ENCODE data around the gene VARS2. TPM values are rescaled to one million over a fixed set of nuclear protein-coding genes. Genes with fewer than 3 reads are reported as not detected.

VARS2 gene
- total RNA-seq, 1 experiment from 2014 or later, result 39.8 TPM

DNA sequence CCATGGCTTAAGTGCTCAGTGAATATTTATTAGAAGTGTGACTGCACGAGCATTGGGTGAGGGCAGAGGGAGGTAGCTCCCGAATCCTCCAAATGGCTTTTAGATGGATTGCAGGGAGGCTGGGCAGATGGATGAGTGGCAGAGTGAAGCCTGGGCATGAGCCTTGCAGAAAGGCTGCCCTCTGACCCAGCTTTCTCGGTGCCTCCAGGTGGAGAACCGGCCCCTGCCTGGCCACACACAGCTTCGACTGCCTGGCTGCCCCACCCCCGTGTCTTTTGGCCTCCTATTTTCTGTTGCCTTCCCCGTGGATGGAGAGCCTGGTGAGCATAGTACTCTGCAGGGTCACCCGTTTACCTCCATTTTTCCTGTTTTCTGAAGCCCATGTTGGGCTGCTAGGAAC lies 3.4 kb downstream of the VARS2 start:
- ATAC-seq, result no peak
- H3K9me3 ChIP-seq (ENCODE audit: control insufficient read depth in 1 of 2, insufficient read depth in 1 of 2, low read depth in 1 of 2, low read length in 2 of 2), result no peaks in the 10 kb centered on the region
- H3K4me2 ChIP-seq (ENCODE audit: low read length), result no peak overlapping the region
- no peak overlapping the region for H2AFZ ChIP-seq (ENCODE audit: low read depth, low read length, poor library complexity, severe bottlenecking)
- BruUV-seq (replicated peaks), result no TSS peak
- TF ChIP-seq SIN3A (IDR thresholded peaks at IDR 0.05; ENCODE audit: low read depth), result no peak
- no peak for TF ChIP-seq TCF7L2 (IDR thresholded peaks at IDR 0.05; ENCODE audit: borderline replicate concordance, extremely low read depth, insufficient read depth, insufficient read length)
- TF ChIP-seq SP1 (IDR thresholded peaks at IDR 0.05; ENCODE audit: low read depth), result no peak
- no peak for TF ChIP-seq POLR2A (IDR thresholded peaks at IDR 0.05; ENCODE audit: borderline replicate concordance, extremely low read depth, insufficient read depth, insufficient read length)
- no peak for TF ChIP-seq FOSL1 (IDR thresholded peaks at IDR 0.05; ENCODE audit: low read depth)
- TF ChIP-seq, protein P1, sequence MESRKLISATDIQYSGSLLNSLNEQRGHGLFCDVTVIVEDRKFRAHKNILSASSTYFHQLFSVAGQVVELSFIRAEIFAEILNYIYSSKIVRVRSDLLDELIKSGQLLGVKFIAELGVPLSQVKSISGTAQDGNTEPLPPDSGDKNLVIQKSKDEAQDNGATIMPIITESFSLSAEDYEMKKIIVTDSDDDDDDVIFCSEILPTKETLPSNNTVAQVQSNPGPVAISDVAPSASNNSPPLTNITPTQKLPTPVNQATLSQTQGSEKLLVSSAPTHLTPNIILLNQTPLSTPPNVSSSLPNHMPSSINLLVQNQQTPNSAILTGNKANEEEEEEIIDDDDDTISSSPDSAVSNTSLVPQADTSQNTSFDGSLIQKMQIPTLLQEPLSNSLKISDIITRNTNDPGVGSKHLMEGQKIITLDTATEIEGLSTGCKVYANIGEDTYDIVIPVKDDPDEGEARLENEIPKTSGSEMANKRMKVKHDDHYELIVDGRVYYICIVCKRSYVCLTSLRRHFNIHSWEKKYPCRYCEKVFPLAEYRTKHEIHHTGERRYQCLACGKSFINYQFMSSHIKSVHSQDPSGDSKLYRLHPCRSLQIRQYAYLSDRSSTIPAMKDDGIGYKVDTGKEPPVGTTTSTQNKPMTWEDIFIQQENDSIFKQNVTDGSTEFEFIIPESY (IDR thresholded peaks at IDR 0.05; ENCODE audit: extremely low read depth, insufficient replicate concordance, low read length), result no peak
- no peak for TF ChIP-seq SRF (IDR thresholded peaks at IDR 0.05; ENCODE audit: low read depth)
- DNase-seq (ENCODE audit: low read depth, low spot score), result no peak
- ChIA-PET CTCF (interaction anchor here (1.1 to 5.0 kb wide), 3 partner anchors 152 to 170 kb away, joined by 4 to 66 read pairs (median 44); no protein-coding TSS in a partner anchor), POLR2A (interaction anchor here (0.6 kb wide), 1 partner anchor 169 kb away, joined by 4 read pairs; no protein-coding TSS in a partner anchor), RAD21 (ENCODE audit: low non-redundant PET in 1 of 2, low total read pairs in 2 of 2, uncharacterized antibody in 2 of 2, unreplicated experiment in 2 of 2) (no interaction called here)
- no peaks in the 10 kb centered on the region for H3K27me3 ChIP-seq (ENCODE audit: insufficient read depth, low read length)
- H3K9me2 ChIP-seq (ENCODE audit: insufficient read depth), result no peaks in the 10 kb centered on the region
- no peak overlapping the region for H3K27ac ChIP-seq (ENCODE audit: low read depth, low read length)
- H3K9ac ChIP-seq (ENCODE audit: low read length), result no peak overlapping the region
- no peaks in the 10 kb centered on the region; the same call in 1 of the 2 replicates for H3K79me2 ChIP-seq (ENCODE audit: insufficient read depth, low read length)
- H3K36me3 ChIP-seq (ENCODE audit: control insufficient read depth in 1 of 2, insufficient read depth in 2 of 2, low read length in 2 of 2), result peaks cover 12 to 22% of the 10 kb centered on the region in 2 experiments; a peak in 3 of 4 replicates
- intact Hi-C loops (cut with micrococcal nuclease), result no loop called here
- peaks cover 9 to 36% of the 10 kb centered on the region in 2 experiments; a peak in 3 of 4 replicates for H3K4me1 ChIP-seq (ENCODE audit: control insufficient read depth in 1 of 2, insufficient read depth in 2 of 2, low read length in 2 of 2)
- no peak overlapping the region for H3K4me3 ChIP-seq (replicated peaks in 1 of 2; ENCODE audit: low read depth in 1 of 2, low read length in 2 of 2)
- no peaks in the 10 kb centered on the region for H4K20me1 ChIP-seq (ENCODE audit: insufficient read depth)

DNA sequence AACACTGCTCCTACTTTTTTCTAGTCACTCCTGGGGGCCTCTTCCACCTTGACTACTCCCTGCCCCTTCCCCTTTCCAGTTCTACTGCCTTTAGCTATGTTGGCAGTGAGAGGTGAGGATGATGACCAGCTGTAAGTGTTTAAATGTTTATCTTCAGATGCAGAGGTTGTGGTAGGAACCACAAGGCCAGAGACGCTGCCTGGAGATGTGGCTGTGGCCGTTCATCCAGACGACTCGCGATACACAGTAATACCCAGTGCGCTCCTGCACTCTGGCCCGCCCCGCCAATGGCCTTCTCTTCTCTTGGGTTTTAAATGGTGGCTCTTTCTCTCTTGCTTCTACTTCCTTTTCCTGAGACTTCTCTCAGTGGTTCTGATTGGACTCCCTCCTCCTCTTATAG lies 4.6 kb downstream of the VARS2 start:
- H3K9me3 ChIP-seq (ENCODE audit: control insufficient read depth in 1 of 2, insufficient read depth in 1 of 2, low read depth in 1 of 2, low read length in 2 of 2), result no peaks in the 10 kb centered on the region
- ChIA-PET POLR2A (interaction anchor here (1.4 kb wide), 1 partner anchor 11 kb away, joined by 3 read pairs; the partner anchor contains the start of gene GTF2H4), RAD21 (ENCODE audit: low non-redundant PET in 1 of 2, low total read pairs in 2 of 2, uncharacterized antibody in 2 of 2, unreplicated experiment in 2 of 2) (no interaction called here), CTCF (interaction anchor here (1.0 to 4.4 kb wide), 3 partner anchors 11 to 169 kb away, joined by 3 to 44 read pairs (median 4); partner anchors contain the start of gene GTF2H4)
- no peaks in the 10 kb centered on the region for H3K27me3 ChIP-seq (ENCODE audit: insufficient read depth, low read length)
- ATAC-seq (no peak), DNase-seq (ENCODE audit: low read depth, low spot score) (no peak)
- no peak overlapping the region for H3K27ac ChIP-seq (ENCODE audit: low read depth, low read length)
- peaks cover 12 to 17% of the 10 kb centered on the region in 2 experiments; a peak in 3 of 4 replicates for H3K36me3 ChIP-seq (ENCODE audit: control insufficient read depth in 1 of 2, insufficient read depth in 2 of 2, low read length in 2 of 2)
- intact Hi-C loops (cut with micrococcal nuclease), result no loop called here
- H3K4me1 ChIP-seq (ENCODE audit: control insufficient read depth in 1 of 2, insufficient read depth in 2 of 2, low read length in 2 of 2), result peaks cover 6 to 33% of the 10 kb centered on the region in 2 experiments; a peak in 3 of 4 replicates
- H3K9me2 ChIP-seq (ENCODE audit: insufficient read depth), result no peaks in the 10 kb centered on the region
- no peak overlapping the region for H2AFZ ChIP-seq (ENCODE audit: low read depth, low read length, poor library complexity, severe bottlenecking)
- BruUV-seq (replicated peaks), result no TSS peak
- H3K79me2 ChIP-seq (ENCODE audit: insufficient read depth, low read length), result no peaks in the 10 kb centered on the region; the same call in 1 of the 2 replicates
- no peak overlapping the region for H3K4me2 ChIP-seq (ENCODE audit: low read length)
- no peaks in the 10 kb centered on the region for H4K20me1 ChIP-seq (ENCODE audit: insufficient read depth)
- H3K4me3 ChIP-seq (replicated peaks in 1 of 2; ENCODE audit: low read depth in 1 of 2, low read length in 2 of 2), result no peak overlapping the region
- H3K9ac ChIP-seq (ENCODE audit: low read length), result no peak overlapping the region
- no peak for TF ChIP-seq EZH2phosphoT487 (IDR thresholded peaks at IDR 0.05; ENCODE audit: borderline replicate concordance)
- TF ChIP-seq SIN3A (IDR thresholded peaks at IDR 0.05; ENCODE audit: low read depth), result no peak
- TF ChIP-seq, protein P2, sequence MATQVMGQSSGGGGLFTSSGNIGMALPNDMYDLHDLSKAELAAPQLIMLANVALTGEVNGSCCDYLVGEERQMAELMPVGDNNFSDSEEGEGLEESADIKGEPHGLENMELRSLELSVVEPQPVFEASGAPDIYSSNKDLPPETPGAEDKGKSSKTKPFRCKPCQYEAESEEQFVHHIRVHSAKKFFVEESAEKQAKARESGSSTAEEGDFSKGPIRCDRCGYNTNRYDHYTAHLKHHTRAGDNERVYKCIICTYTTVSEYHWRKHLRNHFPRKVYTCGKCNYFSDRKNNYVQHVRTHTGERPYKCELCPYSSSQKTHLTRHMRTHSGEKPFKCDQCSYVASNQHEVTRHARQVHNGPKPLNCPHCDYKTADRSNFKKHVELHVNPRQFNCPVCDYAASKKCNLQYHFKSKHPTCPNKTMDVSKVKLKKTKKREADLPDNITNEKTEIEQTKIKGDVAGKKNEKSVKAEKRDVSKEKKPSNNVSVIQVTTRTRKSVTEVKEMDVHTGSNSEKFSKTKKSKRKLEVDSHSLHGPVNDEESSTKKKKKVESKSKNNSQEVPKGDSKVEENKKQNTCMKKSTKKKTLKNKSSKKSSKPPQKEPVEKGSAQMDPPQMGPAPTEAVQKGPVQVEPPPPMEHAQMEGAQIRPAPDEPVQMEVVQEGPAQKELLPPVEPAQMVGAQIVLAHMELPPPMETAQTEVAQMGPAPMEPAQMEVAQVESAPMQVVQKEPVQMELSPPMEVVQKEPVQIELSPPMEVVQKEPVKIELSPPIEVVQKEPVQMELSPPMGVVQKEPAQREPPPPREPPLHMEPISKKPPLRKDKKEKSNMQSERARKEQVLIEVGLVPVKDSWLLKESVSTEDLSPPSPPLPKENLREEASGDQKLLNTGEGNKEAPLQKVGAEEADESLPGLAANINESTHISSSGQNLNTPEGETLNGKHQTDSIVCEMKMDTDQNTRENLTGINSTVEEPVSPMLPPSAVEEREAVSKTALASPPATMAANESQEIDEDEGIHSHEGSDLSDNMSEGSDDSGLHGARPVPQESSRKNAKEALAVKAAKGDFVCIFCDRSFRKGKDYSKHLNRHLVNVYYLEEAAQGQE (IDR thresholded peaks at IDR 0.05; ENCODE audit: low read depth), result no peak
- no peak for TF ChIP-seq RAD21 (IDR thresholded peaks at IDR 0.05; ENCODE audit: low read depth)
- TF ChIP-seq YY1 (IDR thresholded peaks at IDR 0.05; ENCODE audit: extremely low read depth, insufficient replicate concordance, low read depth, low read length), result no peak
- no peak for TF ChIP-seq ZNF274 (IDR thresholded peaks at IDR 0.05; ENCODE audit: low read depth, low read length)
- TF ChIP-seq TCF7L2 (IDR thresholded peaks at IDR 0.05; ENCODE audit: borderline replicate concordance, extremely low read depth, insufficient read depth, insufficient read length), result no peak
